ENCODE results near the gene RBPJ.
A peak's percentile ranks its signal among the peaks of the same experiment; 100 is the strongest.

Gene RBPJ

GRCh38 chr4:26426892-26427291, 106.1 kb downstream of the RBPJ start:
- TF ChIP-seq CTCF (conservative IDR thresholded peaks at IDR 0.05; ENCODE audit: low read length), result no peak
- no peak overlapping the region for H3K4me3 ChIP-seq (ENCODE audit: low read length)
- DNase-seq (ENCODE audit: low read depth), result no peak

- no peak for TF ChIP-seq CTCF (conservative IDR thresholded peaks at IDR 0.05; ENCODE audit: low read length)
- DNase-seq (ENCODE audit: low read depth), result no peak
- no peak overlapping the region for H3K4me3 ChIP-seq (ENCODE audit: low read length)
Measured at GRCh38 chr4:26429910-26430309, 109.1 kb downstream of the RBPJ start.

- H3K4me3 ChIP-seq (ENCODE audit: low read length), result no peak overlapping the region
- no peak for DNase-seq (ENCODE audit: low read depth)
- TF ChIP-seq CTCF (conservative IDR thresholded peaks at IDR 0.05; ENCODE audit: low read length), result no peak
Measured at GRCh38 chr4:26431461-26432180, 110.8 kb downstream of the RBPJ start.

GRCh38 chr4:26432419-26432818, 111.6 kb downstream of the RBPJ start:
- TF ChIP-seq CTCF (conservative IDR thresholded peaks at IDR 0.05; ENCODE audit: low read length), result no peak
- H3K4me3 ChIP-seq (ENCODE audit: low read length), result no peak overlapping the region
- DNase-seq (ENCODE audit: low read depth), result no peak

GRCh38 chr4:26433556-26433955, 112.7 kb downstream of the RBPJ start:
- no peak for TF ChIP-seq CTCF (conservative IDR thresholded peaks at IDR 0.05; ENCODE audit: low read length)
- no peak overlapping the region for H3K4me3 ChIP-seq (ENCODE audit: low read length)
- no peak for DNase-seq (ENCODE audit: low read depth)

GRCh38 chr4:26434030-26434639, 113.3 kb downstream of the RBPJ start:
- peak; percentile 49 for DNase-seq (ENCODE audit: low read depth)
- TF ChIP-seq CTCF (conservative IDR thresholded peaks at IDR 0.05; ENCODE audit: low read length), result no peak
- no peak overlapping the region for H3K4me3 ChIP-seq (ENCODE audit: low read length)

GRCh38 chr4:26441102-26441501, 120.3 kb downstream of the RBPJ start:
- TF ChIP-seq CTCF (conservative IDR thresholded peaks at IDR 0.05; ENCODE audit: low read length), result no peak
- H3K4me3 ChIP-seq (ENCODE audit: low read length), result no peak overlapping the region
- peak; percentile 59 for DNase-seq (ENCODE audit: low read depth)
